GM21528 (cell line): ENCODE measurements around the gene LRRC75B.
"Not testable (repeated sequence)": the region's sequence is repeated elsewhere in the genome, so short reads cannot be mapped to it uniquely, and the experiment has no call there.

Source experiments
- ATAC-seq: cut with Tn5 transposase; IDR thresholded peaks from one replicate; pipeline ENCODE4 v1.9.1; 2021; ENCODE audit warnings: mild to moderate bottlenecking, moderate library complexity; ENCODE audit not compliant: unreplicated experiment, low FRiP score

Gene LRRC75B

GRCh38 chr22:24602847-24603769 lies 10.2 kb upstream of the LRRC75B start, which contains the start of gene GGT1:
GGT1 (plus strand) TSS chr22:24603193; CDS start chr22:24611082, 7,889 bp downstream.
- not testable (repeated sequence) for ATAC-seq

GRCh38 chr22:24602105-24602749 lies 9.4 kb upstream of the LRRC75B start:
- not testable (repeated sequence) for ATAC-seq

GRCh38 chr22:24601217-24602104 lies 8.6 kb upstream of the LRRC75B start:
- ATAC-seq: no peak

- ATAC-seq: not testable (repeated sequence)
These were observed 7.3 kb upstream of the LRRC75B start for GRCh38 chr22:24599958-24600715.

- ATAC-seq: no peak
These were observed 6.6 kb upstream of the LRRC75B start for GRCh38 chr22:24599514-24599913.

- not testable (repeated sequence) for ATAC-seq
These were observed 4.2 kb upstream of the LRRC75B start for GRCh38 chr22:24597076-24597475.

- no peak for ATAC-seq
These were observed 3.0 kb upstream of the LRRC75B start for GRCh38 chr22:24595863-24596262.

GRCh38 chr22:24595228-24595627 lies 2.4 kb upstream of the LRRC75B start:
- no peak for ATAC-seq

GRCh38 chr22:24594569-24595120 lies 1.8 kb upstream of the LRRC75B start:
- no peak for ATAC-seq

- ATAC-seq: no peak
These were observed 1.1 kb upstream of the LRRC75B start for GRCh38 chr22:24593836-24594568.

GRCh38 chr22:24593559-24593835 lies 624 bp upstream of the LRRC75B start:
- ATAC-seq: not testable (repeated sequence)

- no peak for ATAC-seq
These were observed 619 bp downstream of the LRRC75B start for GRCh38 chr22:24592058-24592850.

GRCh38 chr22:24591286-24591830 lies 1.5 kb downstream of the LRRC75B start:
- no peak for ATAC-seq

- no peak for ATAC-seq
These were observed 2.2 kb downstream of the LRRC75B start for GRCh38 chr22:24590596-24591173.

- ATAC-seq: no peak
These were observed 3.3 kb downstream of the LRRC75B start for GRCh38 chr22:24589518-24590030.

- ATAC-seq: no peak
These were observed 4.0 kb downstream of the LRRC75B start for GRCh38 chr22:24588757-24589481.

GRCh38 chr22:24588381-24588756 lies 4.5 kb downstream of the LRRC75B start:
- no peak for ATAC-seq
